ENCODE measurements around the gene XBP1. TPM values are rescaled to one million over a fixed set of nuclear protein-coding genes. Genes with fewer than 3 reads are reported as not detected.

XBP1 gene
- total and polyA plus RNA-seq, 2 donors (not counting 3 experiments of a cell fraction or from before 2014, with no cell fraction given) = 90.4 to 102 TPM

- peaks cover 4% of the 10 kb centered on the region for H3K4me1 ChIP-seq (ENCODE audit: control insufficient read depth, extremely low read depth, insufficient read depth, low read length)
- no peaks in the 10 kb centered on the region for H4K20me1 ChIP-seq (replicated peaks; ENCODE audit: control insufficient read depth, extremely low read depth, insufficient read depth, low read length)
- H3K4me2 ChIP-seq (ENCODE audit: insufficient read depth, low read length) = no peak overlapping the region
- intact Hi-C loops (cut with micrococcal nuclease) = no loop called here
- no peak overlapping the region for H3K4me3 ChIP-seq (replicated peaks in 1 of 3; ENCODE audit: insufficient read depth in 1 of 3, low read depth in 1 of 3, low read length in 3 of 3)
- BruUV-seq (replicated peaks) = no TSS peak
- POLR2A ChIA-PET = no interaction called here
- no peaks in the 10 kb centered on the region for H3K27me3 ChIP-seq (ENCODE audit: control insufficient read depth in 2 of 2, insufficient read depth in 2 of 2, low read length in 2 of 2)
- TF ChIP-seq POLR2AphosphoS5 (IDR thresholded peaks at IDR 0.05; ENCODE audit: insufficient read depth, low read depth, low read length) (no peak), EZH2 (IDR thresholded peaks at IDR 0.05; ENCODE audit: borderline replicate concordance, low read depth, low read length, severe bottlenecking) (no peak), JUN (IDR thresholded peaks at IDR 0.05; ENCODE audit: borderline replicate concordance, insufficient read depth, insufficient read length, low read depth) (no peak), POLR2A (IDR thresholded peaks at IDR 0.05; ENCODE audit: low read depth, low read length) (no peak), MYC (IDR thresholded peaks at IDR 0.05; ENCODE audit: low read depth, low read length) (no peak), GATA2 (IDR thresholded peaks at IDR 0.05; ENCODE audit: insufficient read depth, insufficient read length, low read depth, low read length) (no peak), FOS (IDR thresholded peaks at IDR 0.05; ENCODE audit: borderline replicate concordance, insufficient read depth, low read length) (no peak), MAX (IDR thresholded peaks at IDR 0.05; ENCODE audit: insufficient read depth, insufficient read length) (no peak)
- TF ChIP-seq, protein P1, sequence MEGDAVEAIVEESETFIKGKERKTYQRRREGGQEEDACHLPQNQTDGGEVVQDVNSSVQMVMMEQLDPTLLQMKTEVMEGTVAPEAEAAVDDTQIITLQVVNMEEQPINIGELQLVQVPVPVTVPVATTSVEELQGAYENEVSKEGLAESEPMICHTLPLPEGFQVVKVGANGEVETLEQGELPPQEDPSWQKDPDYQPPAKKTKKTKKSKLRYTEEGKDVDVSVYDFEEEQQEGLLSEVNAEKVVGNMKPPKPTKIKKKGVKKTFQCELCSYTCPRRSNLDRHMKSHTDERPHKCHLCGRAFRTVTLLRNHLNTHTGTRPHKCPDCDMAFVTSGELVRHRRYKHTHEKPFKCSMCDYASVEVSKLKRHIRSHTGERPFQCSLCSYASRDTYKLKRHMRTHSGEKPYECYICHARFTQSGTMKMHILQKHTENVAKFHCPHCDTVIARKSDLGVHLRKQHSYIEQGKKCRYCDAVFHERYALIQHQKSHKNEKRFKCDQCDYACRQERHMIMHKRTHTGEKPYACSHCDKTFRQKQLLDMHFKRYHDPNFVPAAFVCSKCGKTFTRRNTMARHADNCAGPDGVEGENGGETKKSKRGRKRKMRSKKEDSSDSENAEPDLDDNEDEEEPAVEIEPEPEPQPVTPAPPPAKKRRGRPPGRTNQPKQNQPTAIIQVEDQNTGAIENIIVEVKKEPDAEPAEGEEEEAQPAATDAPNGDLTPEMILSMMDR (IDR thresholded peaks at IDR 0.05; ENCODE audit: extremely low read depth in 1 of 2, insufficient read depth in 1 of 2, low read depth in 1 of 2, low read length in 2 of 2) = no peak
- H3K27ac ChIP-seq (ENCODE audit: insufficient read depth, low read depth, low read length) = no peak overlapping the region
- H3K9ac ChIP-seq (replicated peaks; ENCODE audit: extremely low read depth, insufficient read depth, low read length) = no peak overlapping the region
- no peak for DNase-seq (ENCODE audit: low read depth, low spot score)
- no peaks in the 10 kb centered on the region for H3K9me1 ChIP-seq (replicated peaks; ENCODE audit: control insufficient read depth, extremely low read depth, insufficient read depth, low read length)
- dilution Hi-C loops (cut with MboI; ENCODE audit: extremely low pct_ligation_motif_present, low sequenced_read_pairs) = no loop called here
- H2AFZ ChIP-seq (ENCODE audit: low read depth, low read length) = no peak overlapping the region
- no peaks in the 10 kb centered on the region for H3K9me3 ChIP-seq (replicated peaks; ENCODE audit: control insufficient read depth, insufficient read depth, low read length)
- H3K36me3 ChIP-seq (ENCODE audit: control insufficient read depth in 2 of 2, extremely low read depth in 1 of 2, insufficient read depth in 2 of 2, low read length in 2 of 2) = no peaks in the 10 kb centered on the region
- CTCF ChIA-PET = interaction anchor here (1.1 to 1.2 kb wide), 2 partner anchors 9 to 169 kb away, joined by 3 to 4 read pairs; no protein-coding TSS in a partner anchor
- H3K79me2 ChIP-seq (ENCODE audit: control insufficient read depth, insufficient read depth, low read length) = peaks cover 11% of the 10 kb centered on the region
- no peak for FAIRE-seq
Measured at GRCh38 chr22:28769394-28770085, 30.8 kb downstream of the XBP1 start.

Measured in endothelial cell of umbilical vein (primary cell).